Osteoblast (primary cell): ENCODE results near the gene SMIM3. TPM values are rescaled to one million over a fixed set of nuclear protein-coding genes. Genes with fewer than 3 reads are reported as not detected.
A peak's percentile ranks its signal among the peaks of the same experiment; 100 is the strongest.

Experiments used
- DNase-seq: peaks from one replicate; pipeline ENCODE4 v3.0.0; 2011; ENCODE audit warnings: low spot score, mixed read lengths; ENCODE audit not compliant: insufficient read length; ENCODE audit errors: missing footprints
- H2AFZ ChIP-seq: 2 replicates; pipeline ENCODE4 v1.6.0; 2011; ENCODE audit warnings: mild to moderate bottlenecking, low read length
- H3K27ac ChIP-seq: 2 replicates; pipeline ENCODE4 v1.5.1; 2011; ENCODE audit warnings: mild to moderate bottlenecking, low read depth, low read length, moderate library complexity
- H3K27me3 ChIP-seq: 2 replicates; pipeline ENCODE4 v1.6.0; 2012; ENCODE audit warnings: mild to moderate bottlenecking, control low read depth, inconsistent platforms, low read length, moderate library complexity; ENCODE audit not compliant: insufficient read depth
- H3K36me3 ChIP-seq: 2 replicates; pipeline ENCODE4 v1.5.1; 2011; ENCODE audit warnings: mild to moderate bottlenecking, low read length, control low read depth, moderate library complexity; ENCODE audit not compliant: insufficient read depth
- H3K4me1 ChIP-seq: 2 replicates; pipeline ENCODE4 v1.5.1; 2011; ENCODE audit warnings: mild to moderate bottlenecking, low read length, control low read depth, moderate library complexity; ENCODE audit not compliant: insufficient read depth
- H3K4me2 ChIP-seq: 2 replicates; pipeline ENCODE4 v1.6.0; 2011; ENCODE audit warnings: mild to moderate bottlenecking, low read length; ENCODE audit not compliant: insufficient read depth
- H3K4me3 ChIP-seq: fragments of 200-600 bp; sonication (generic); 3 replicates; pipeline ENCODE4 v1.5.1; 2012; ENCODE audit warnings: mild to moderate bottlenecking, low read length, inconsistent platforms; ENCODE audit not compliant: insufficient read depth
- H3K79me2 ChIP-seq: 2 replicates; pipeline ENCODE4 v1.6.0; 2012; ENCODE audit warnings: mild to moderate bottlenecking, low read length, control low read depth, inconsistent platforms; ENCODE audit not compliant: insufficient read depth
- H3K9me3 ChIP-seq: 2 replicates; pipeline ENCODE4 v1.5.1; 2011; ENCODE audit warnings: low read depth, low read length, control low read depth
- H4K20me1 ChIP-seq: 2 replicates; pipeline ENCODE4 v1.6.0; 2012; ENCODE audit warnings: mild to moderate bottlenecking, low read length, control low read depth; ENCODE audit not compliant: insufficient read depth
- total RNA-seq: library from RNA; depleted of rRNA; stranded (reverse); fragments of >200 nt; gene quantifications from 2 replicates; pipeline ENCODE4 v1.2.3, GENCODE V29; 2012
- TF ChIP-seq, protein P1 (sequence below): IDR thresholded peaks from 2 replicates; pipeline ENCODE4 v1.5.1; 2011; ENCODE audit warnings: mild to moderate bottlenecking, low read depth, low read length, moderate library complexity; ENCODE audit errors: extremely low read depth

The SMIM3 gene, protein sequence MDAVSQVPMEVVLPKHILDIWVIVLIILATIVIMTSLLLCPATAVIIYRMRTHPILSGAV
- total RNA-seq: 46.3 and 51.9 TPM in 2 replicates

DNA sequence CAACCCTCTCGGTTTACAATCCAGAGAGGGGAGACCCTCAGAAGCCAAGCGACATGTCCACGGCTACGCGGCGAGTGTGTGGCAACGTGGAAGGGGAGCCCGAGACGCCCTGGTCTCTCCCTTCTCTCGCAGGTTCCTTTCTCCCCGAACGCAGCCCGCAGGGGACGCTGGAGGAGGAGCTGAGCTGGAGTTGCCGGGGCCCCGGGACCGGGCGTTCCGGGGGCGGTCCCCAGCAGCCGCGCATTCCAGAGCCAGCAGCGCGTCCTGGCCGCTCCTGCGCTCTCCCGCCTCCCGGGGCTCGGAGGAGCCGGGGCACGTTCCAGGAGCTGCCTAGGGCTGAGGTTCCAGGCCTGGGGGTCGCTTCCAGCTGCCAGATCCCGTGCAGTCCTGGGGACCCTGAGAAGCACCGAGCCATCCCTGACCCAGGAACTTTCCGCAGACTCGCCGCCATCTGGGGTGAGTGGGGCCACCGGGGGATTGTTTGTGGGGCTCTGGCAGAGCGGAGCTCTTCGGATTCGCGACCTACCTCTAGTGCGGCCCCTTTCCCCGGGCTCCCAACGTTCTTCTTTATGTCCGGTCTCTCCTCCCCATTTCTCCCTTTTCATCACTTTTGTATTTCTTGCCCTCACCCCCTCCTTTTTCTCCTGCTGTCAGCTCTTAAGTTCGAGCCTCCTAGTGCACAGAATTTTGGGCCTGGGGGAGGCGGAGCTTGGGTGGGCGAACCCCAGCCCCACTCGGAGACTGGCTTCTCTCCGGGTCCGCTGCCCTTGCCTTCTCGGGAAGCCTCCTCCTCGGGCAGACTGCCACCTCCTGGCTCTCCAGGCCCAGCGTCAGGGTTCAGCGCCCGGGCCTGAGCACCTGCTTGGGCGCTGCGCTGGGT, at the start of gene SMIM3:
Gene SMIM3, plus strand, starts transcription at position 241 of the 880 bp plus-strand sequence. CDS start 16,684 bp downstream, outside the sequence.
- Histone ChIP-seq H3K9me3 (no peaks in the 10 kb centered on the region), H2AFZ (peak within 1 kb of the TSS; percentile 70), H3K4me2 (peak within 1 kb of the TSS; percentile 93), H3K36me3 (no peaks in the 10 kb centered on the region), H3K79me2 (peaks cover 50% of the 10 kb centered on the region), H3K27me3 (no peaks in the 10 kb centered on the region), H3K27ac (peak within 1 kb of the TSS; percentile 87), H4K20me1 (no peaks in the 10 kb centered on the region), H3K4me1 (peaks cover 62% of the 10 kb centered on the region), H3K4me3 (peak within 1 kb of the TSS; percentile 86)
- peak; percentile 88 for DNase-seq
- TF ChIP-seq, protein P1, sequence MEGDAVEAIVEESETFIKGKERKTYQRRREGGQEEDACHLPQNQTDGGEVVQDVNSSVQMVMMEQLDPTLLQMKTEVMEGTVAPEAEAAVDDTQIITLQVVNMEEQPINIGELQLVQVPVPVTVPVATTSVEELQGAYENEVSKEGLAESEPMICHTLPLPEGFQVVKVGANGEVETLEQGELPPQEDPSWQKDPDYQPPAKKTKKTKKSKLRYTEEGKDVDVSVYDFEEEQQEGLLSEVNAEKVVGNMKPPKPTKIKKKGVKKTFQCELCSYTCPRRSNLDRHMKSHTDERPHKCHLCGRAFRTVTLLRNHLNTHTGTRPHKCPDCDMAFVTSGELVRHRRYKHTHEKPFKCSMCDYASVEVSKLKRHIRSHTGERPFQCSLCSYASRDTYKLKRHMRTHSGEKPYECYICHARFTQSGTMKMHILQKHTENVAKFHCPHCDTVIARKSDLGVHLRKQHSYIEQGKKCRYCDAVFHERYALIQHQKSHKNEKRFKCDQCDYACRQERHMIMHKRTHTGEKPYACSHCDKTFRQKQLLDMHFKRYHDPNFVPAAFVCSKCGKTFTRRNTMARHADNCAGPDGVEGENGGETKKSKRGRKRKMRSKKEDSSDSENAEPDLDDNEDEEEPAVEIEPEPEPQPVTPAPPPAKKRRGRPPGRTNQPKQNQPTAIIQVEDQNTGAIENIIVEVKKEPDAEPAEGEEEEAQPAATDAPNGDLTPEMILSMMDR: peak; percentile 42

DNA sequence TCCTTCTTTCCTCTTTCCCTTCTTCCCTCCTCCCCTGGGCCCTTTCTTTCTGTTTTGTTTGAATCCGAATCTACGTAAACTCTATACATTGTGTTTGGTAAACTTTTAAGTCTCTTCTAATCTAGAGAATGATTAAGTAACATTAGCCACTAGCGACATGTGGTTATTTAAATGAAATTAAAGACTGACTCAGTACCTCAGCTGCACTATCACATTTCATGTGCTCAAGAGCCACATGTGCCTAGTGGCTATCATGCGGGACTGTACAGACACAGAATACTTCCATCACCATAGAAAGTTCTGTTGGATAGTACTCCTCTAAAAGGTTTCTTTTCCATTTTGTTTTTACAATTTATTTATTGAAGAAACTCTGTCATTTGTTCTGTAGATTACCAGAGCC, 48.7 kb upstream of the SMIM3 start:
- no peak overlapping the region for H3K4me3 ChIP-seq
- TF ChIP-seq, protein P1: no peak
- H2AFZ ChIP-seq: no peak overlapping the region
- H3K9me3 ChIP-seq: no peaks in the 10 kb centered on the region
- H3K4me2 ChIP-seq: no peak overlapping the region
- DNase-seq: no peak
- H3K27me3 ChIP-seq: no peaks in the 10 kb centered on the region
- no peak overlapping the region for H3K27ac ChIP-seq
- peaks cover 20% of the 10 kb centered on the region for H3K79me2 ChIP-seq
- H4K20me1 ChIP-seq: peaks cover 8% of the 10 kb centered on the region
- H3K36me3 ChIP-seq: peaks cover 76% of the 10 kb centered on the region
- H3K4me1 ChIP-seq: no peaks in the 10 kb centered on the region

DNA sequence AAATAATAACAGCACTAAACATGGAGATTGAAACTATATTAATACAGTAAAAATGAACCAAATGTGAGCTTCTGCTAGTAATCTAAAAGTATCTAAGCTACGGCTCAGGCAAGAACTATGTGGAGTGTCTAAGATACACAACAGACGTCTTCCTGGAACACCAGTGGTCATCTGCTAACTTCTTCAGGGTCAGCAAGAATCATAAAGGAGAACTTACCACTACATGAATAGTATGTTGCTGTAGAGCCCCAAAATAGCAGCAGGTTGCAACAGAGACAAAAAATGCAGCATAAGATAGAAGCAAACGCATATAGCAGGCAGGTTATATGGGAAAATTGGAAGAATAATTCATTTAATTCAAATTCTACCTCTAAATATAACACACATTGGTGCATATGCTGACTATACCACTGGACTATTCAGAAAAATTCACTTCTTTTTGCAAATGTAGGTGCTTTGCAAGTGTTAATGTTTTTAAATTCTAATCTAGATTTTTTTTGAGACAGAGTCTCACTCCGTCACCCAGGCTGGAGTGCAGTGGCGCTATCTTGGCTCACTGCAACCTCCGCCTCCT, 46.8 kb upstream of the SMIM3 start:
- Histone ChIP-seq H3K4me2 (no peak overlapping the region), H3K27ac (no peak overlapping the region), H3K9me3 (no peaks in the 10 kb centered on the region), H3K4me1 (no peaks in the 10 kb centered on the region), H3K27me3 (no peaks in the 10 kb centered on the region), H3K4me3 (no peak overlapping the region), H3K79me2 (peaks cover 39% of the 10 kb centered on the region), H3K36me3 (peaks cover 62% of the 10 kb centered on the region), H2AFZ (no peak overlapping the region), H4K20me1 (peaks cover 18% of the 10 kb centered on the region)
- DNase-seq: no peak
- TF ChIP-seq, protein P1: no peak
